Pons (tissue), 1 donor: ENCODE data around the gene ANKRD44.
A peak's percentile ranks its signal among the peaks of the same experiment; 100 is the strongest.

Experiments
- DNase-seq: peaks from one replicate; pipeline ENCODE4 v3.0.0-alpha.2; 2016; ENCODE audit warnings: low spot score

Gene ANKRD44

DNA sequence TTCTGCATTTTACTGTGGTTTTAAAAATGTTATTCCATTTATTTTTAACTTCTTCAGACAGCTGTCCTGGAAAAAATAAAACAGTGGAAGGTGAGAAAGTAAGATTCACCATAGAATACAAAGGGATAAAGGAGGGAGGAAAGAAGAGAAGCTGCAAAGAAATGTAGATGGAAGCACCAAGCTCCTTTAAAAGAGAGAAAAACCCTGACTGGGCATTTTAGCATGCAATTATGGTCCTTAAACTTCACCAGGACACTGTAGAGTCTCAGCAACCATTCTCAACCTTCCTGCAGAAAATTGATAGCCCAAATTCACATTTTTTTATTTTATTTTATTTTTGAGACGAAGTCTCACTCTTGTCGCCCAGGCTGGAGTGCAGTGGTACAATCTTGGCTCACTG lies 11.6 kb upstream of the ANKRD44 start:
- no peak for DNase-seq

GRCh38 chr2:197315371-197315770 lies 4.8 kb upstream of the ANKRD44 start:
- DNase-seq = no peak

DNA sequence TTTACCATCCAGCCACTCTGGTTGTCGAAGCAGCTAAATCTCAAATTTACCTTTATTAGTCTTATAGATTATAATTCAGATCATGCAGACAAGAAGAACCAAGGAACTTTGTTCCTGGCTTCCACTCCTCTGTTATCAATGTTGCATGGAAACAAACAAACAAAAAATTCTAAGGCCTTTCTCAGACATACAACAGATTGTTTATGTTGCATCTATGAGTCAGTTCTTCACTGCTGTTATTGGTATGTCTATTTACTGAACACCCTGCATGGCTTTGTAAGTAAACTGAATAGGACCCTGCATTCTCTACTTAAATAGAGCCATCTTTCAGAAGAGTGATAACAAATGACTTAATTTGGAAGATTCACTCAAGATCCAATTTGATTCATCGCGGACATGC lies 1.6 kb upstream of the ANKRD44 start:
- no peak for DNase-seq

DNA sequence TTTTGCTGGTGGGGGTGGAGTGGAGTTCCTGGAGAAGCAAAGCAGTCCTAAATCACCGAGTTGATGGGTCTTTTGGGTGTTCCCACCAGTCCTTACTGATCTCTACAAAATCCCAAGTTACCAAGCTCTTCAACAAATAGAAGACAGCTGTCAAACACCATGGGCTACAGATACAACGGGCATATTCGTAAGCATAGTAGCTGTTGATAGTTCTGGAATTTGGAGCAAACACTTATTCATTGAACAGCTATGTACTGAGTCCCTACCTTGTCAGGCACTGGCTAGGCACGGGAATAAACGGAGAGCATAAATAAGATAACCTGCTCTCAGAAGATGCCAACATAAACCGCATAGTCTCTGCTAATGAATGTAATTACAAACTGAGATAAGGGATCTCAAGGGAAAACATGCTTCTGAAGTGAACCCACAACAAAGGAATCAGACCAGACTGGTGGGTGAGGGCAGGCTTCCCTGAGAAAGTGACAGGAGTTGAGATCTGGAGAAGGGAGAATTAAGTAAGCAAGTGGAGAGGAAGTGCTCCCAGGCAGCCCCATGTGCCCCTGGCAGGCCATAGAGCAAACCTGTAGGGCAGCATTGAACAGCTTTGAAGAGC lies 947 bp upstream of the ANKRD44 start:
- no peak for DNase-seq

GRCh38 chr2:197310987-197311420 lies 424 bp upstream of the ANKRD44 start:
- no peak for DNase-seq

GRCh38 chr2:197309691-197310231 lies 819 bp downstream of the ANKRD44 start:
- DNase-seq = no peak

- DNase-seq = no peak
These were observed 1.4 kb downstream of the ANKRD44 start for GRCh38 chr2:197308996-197309690.

DNA sequence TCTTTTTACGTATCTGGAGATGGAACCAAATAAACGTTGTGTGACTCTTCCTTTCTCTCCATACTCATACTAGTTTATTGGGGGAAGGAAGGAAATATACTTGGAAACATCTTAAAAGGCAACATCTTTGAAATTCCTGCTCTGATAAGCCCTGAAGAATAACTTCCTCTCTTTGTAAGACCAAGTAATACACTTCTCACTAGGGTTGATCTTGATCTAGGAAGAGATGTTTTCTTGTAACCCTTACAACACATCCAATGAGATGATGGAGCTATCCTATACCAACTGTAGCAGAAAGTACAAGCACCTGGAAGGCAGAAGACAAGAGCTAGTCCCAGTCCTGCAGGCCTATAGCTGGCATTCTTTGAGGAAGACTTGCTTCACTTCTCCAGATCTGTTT lies 2.0 kb downstream of the ANKRD44 start:
- peak; percentile 65 for DNase-seq

GRCh38 chr2:197307933-197308521 lies 2.6 kb downstream of the ANKRD44 start:
- DNase-seq = no peak

DNA sequence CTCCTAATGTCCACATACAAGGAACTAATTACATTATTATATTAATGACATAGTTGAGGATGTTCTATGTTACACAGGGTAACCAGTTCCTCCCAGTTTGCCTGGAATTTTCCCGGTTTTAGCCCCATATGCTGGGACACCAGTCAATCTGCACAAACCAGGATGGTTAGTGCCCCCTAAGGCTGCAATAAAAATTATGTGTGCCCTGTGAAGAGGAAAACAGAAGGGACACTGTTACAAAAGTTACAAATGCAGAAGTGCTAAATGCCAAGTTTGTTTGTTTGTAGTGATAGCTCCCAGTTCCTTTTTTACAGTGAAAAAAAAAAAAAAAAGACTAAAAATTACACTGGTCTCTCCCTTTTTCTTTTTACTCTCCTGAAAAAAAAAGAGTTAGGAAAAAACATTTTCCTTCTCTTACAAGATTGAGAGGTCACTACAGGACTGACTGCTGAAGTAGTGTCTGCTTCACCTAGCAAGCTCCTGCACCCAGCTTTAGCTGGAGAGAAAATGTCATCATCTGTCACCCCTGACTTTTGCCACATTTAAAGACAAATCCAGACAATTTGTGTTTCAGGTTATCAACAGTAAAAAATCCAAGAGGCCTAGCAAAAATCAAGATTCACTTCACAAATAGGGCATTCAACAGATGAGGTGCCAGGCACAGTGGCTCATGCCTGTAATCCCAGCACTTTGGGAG lies 3.2 kb downstream of the ANKRD44 start:
- peak; percentile 88 for DNase-seq

GRCh38 chr2:197306696-197307040 lies 3.9 kb downstream of the ANKRD44 start:
- peak; percentile 76 for DNase-seq

DNA sequence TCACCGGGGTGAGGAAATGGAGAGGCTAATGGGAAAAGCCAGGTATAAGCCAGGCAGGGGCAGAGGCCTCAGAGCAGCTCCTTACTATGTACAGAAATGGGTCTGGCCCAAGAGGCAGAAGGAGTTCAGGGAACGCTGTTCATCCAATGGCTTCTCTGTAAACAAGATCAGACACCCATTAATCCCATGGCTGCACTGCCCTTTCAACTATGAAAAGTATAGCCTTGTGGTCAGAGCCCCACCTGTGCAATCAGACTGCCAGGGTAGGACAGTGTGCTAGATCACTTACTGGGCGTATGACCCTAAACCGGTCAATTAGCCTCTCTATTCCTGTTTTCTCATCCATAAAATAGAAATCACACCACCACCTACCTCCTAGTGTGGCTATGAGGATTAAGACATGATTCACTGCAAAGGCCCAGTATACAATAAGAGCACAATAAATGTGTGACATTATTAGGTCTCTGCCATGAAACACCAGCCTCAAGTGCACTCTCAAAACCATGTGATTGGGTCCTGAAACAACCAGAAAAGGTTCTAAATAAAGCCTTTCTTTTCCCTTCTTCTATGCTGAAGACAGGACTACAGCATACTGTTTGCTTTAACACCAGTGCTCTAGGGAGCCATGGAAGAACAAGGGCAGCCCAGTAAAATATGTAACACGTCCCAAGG lies 4.4 kb downstream of the ANKRD44 start:
- no peak for DNase-seq

GRCh38 chr2:197304556-197305011 lies 6.0 kb downstream of the ANKRD44 start:
- DNase-seq = no peak

DNA sequence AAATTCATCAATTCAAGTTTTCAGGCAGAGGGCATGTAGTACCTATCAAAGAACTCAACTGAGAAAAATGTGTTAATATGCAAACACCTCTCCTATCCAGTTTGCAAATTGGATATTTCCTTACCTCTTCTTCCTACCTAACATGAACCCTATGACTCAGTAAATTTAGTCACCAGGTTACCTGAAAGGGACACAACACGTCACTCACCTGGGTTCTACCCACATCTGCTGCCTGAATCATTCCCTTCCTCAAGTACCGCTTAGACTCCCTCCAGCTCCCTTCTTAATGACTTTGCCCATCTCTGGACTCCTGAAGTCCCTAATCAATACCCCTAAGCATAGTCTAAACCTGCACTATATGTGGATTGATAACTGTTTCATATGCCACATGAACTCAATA lies 10.4 kb downstream of the ANKRD44 start:
- no peak for DNase-seq

DNA sequence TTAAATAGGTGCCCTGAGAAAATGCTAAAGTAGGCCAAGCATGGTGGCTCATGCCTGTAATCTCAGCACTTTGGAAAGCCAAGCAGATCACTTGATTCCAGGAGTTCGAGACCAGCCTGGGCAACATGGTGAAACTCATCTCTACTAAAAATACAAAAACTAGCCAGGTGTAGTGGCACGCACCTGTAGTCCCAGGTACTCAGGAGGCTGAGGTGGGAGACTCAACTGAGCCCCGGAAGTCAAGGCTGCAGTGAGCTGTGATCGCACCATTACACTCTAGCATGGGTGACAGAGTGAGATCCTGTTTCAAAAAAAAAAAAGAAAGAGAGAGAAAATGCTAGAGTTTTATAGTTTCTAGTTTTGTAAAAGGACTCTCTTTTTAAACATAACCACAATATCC lies 12.0 kb downstream of the ANKRD44 start:
- no peak for DNase-seq

DNA sequence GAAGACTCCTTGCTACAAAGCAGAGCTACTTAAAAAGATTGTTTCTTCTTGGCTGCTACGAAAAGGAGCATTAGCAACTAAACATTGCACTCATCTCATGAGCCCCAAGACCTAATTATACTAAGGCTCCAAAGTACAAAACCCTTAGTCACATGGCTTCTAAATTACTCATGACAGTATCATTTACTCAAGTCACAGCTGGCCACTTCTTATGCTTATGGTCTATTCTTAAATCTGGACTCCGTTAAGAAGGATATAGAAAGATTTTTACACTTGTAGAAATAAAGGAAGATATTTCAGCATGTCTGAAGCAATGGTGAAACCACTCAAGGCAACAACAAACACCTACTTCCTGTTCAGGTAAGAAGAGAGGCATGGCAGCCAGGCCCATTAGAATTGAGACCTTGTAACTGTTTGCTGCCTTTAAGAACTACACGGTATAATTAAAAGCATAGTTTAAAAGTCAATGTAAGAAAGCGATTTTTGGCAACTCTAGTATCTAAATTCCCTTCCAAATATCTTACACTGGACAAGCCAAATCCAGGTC lies 12.7 kb downstream of the ANKRD44 start:
- DNase-seq = no peak

- no peak for DNase-seq
These were observed 13.3 kb downstream of the ANKRD44 start for GRCh38 chr2:197297266-197297665.

DNA sequence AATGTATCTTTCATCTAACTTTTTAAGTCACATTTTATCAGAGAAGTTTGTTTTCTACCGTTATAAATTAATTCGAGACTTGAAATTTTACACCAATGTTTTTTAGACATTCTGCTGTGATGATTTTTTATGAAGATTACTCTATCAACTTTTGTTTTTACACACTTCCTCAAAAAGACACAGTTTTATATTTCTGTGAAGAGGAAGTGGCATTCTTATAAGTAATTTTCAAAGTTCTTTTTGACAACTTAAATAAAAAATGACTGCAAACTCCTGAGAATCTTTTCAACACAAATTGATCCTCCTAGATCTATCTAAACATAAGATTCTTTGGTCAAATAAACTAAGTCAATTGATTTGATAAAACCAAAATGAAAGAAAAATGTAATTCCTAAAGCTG lies 13.7 kb downstream of the ANKRD44 start:
- DNase-seq = no peak

GRCh38 chr2:197294260-197294659 lies 16.3 kb downstream of the ANKRD44 start:
- DNase-seq = no peak

- peak; percentile 82 for DNase-seq
These were observed 17.1 kb downstream of the ANKRD44 start for GRCh38 chr2:197293252-197294007.

- no peak for DNase-seq
These were observed 18.0 kb downstream of the ANKRD44 start for GRCh38 chr2:197292619-197293018.
